ENCODE measurements around the gene TUG1.

The TUG1 gene

DNA sequence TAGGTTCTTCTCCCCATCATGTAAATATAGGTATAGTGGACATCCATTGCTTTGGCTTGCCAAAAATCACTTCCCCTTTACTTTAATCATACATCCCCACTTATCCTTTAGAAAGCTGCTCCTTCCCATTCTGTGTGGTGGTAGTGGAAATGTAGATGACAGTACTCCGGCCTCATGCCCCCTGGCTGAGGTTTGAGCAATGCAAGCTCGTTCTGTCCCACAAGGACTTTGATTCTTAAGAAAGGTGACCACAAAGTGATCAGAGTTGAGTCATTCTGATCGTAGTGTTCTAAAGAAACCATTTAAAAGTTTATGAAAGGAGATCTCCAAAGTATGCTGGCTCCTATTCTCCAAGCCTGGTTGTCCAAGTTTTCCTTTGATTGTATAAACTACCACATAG, 10.9 kb downstream of the TUG1 start:
- TF ChIP-seq TCF12 (IDR thresholded peaks at IDR 0.05; ENCODE audit: low read depth) (no peak), YY1 (IDR thresholded peaks at IDR 0.05; ENCODE audit: low read depth) (no peak), TEAD4 (IDR thresholded peaks at IDR 0.05) (no peak), FOXM1 (IDR thresholded peaks at IDR 0.05; ENCODE audit: borderline replicate concordance, low read depth) (no peak), RAD21 (IDR thresholded peaks at IDR 0.05; ENCODE audit: low read depth) (no peak), CREB1 (IDR thresholded peaks at IDR 0.05; ENCODE audit: low read depth) (no peak), EGR1 (IDR thresholded peaks at IDR 0.05) (no peak), CEBPB (IDR thresholded peaks at IDR 0.05) (no peak), TAF1 (IDR thresholded peaks at IDR 0.05; ENCODE audit: low read depth) (no peak)
- TF ChIP-seq, protein P1, sequence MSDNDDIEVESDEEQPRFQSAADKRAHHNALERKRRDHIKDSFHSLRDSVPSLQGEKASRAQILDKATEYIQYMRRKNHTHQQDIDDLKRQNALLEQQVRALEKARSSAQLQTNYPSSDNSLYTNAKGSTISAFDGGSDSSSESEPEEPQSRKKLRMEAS (IDR thresholded peaks at IDR 0.05) = no peak
- TF ChIP-seq, protein P2, sequence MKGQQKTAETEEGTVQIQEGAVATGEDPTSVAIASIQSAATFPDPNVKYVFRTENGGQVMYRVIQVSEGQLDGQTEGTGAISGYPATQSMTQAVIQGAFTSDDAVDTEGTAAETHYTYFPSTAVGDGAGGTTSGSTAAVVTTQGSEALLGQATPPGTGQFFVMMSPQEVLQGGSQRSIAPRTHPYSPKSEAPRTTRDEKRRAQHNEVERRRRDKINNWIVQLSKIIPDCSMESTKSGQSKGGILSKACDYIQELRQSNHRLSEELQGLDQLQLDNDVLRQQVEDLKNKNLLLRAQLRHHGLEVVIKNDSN (IDR thresholded peaks at IDR 0.05) = no peak

DNA sequence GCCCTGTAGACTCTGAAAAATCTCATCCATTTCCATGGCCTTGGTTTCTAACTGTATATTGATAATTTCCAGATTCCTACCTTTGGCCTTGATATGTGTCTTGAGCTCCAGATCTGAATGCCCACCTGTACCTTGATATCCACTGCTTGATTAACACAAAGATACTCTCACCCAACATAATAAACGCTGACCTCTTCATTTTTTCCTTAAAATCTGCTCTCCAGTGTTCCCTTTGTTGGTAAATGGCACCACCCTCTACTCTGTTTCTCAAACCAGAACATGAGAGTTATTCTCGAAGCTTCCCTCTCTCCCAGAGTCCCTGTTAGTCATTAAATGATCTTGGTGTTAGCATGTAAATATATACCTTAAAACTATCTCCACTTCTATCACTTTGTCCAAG, 13.4 kb downstream of the TUG1 start:
- TF ChIP-seq EGR1 (IDR thresholded peaks at IDR 0.05) = no peak
- TF ChIP-seq FOXM1 (IDR thresholded peaks at IDR 0.05; ENCODE audit: borderline replicate concordance, low read depth) = no peak
- TF ChIP-seq TCF12 (IDR thresholded peaks at IDR 0.05; ENCODE audit: low read depth) = no peak
- TF ChIP-seq YY1 (IDR thresholded peaks at IDR 0.05; ENCODE audit: low read depth) = no peak
- no peak for TF ChIP-seq CREB1 (IDR thresholded peaks at IDR 0.05; ENCODE audit: low read depth)
- TF ChIP-seq ZBTB7A (IDR thresholded peaks at IDR 0.05; ENCODE audit: low read depth) = no peak
- no peak for TF ChIP-seq CEBPB (IDR thresholded peaks at IDR 0.05)
- no peak for TF ChIP-seq NFIC (IDR thresholded peaks at IDR 0.05)
- TF ChIP-seq REST (IDR thresholded peaks at IDR 0.05; ENCODE audit: low read depth) = no peak
- no peak for TF ChIP-seq TAF1 (IDR thresholded peaks at IDR 0.05; ENCODE audit: low read depth)
- TF ChIP-seq, protein P2 (IDR thresholded peaks at IDR 0.05) = no peak

DNA sequence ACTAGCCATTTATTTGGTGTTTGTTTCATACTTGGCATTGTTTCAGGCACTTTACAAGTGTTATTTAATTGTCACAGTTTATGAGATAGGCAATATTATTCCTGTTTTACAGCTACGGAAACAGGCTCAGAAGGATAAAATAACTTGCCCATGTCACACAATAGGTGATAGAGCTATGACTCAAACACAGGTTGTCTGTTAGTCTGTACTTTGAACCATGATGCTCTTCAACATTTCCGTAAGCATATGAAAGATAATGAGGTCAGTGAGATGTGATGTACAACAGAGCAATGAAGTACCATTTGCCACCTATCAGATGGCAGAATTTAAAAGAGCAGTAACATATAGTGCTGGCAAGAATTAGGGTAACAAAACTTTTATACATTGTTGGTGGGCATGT, 15.3 kb downstream of the TUG1 start:
- no peak for TF ChIP-seq ZBTB7A (IDR thresholded peaks at IDR 0.05; ENCODE audit: low read depth)
- TF ChIP-seq NFIC (IDR thresholded peaks at IDR 0.05) = no peak
- no peak for TF ChIP-seq REST (IDR thresholded peaks at IDR 0.05; ENCODE audit: low read depth)
- TF ChIP-seq EP300 (IDR thresholded peaks at IDR 0.05; ENCODE audit: borderline replicate concordance) = no peak
- no peak for TF ChIP-seq CREB1 (IDR thresholded peaks at IDR 0.05; ENCODE audit: low read depth)
- TF ChIP-seq FOXM1 (IDR thresholded peaks at IDR 0.05; ENCODE audit: borderline replicate concordance, low read depth) = no peak
- no peak for TF ChIP-seq RAD21 (IDR thresholded peaks at IDR 0.05; ENCODE audit: low read depth)
- TF ChIP-seq YY1 (IDR thresholded peaks at IDR 0.05; ENCODE audit: low read depth) = no peak
- no peak for TF ChIP-seq TEAD4 (IDR thresholded peaks at IDR 0.05)
- TF ChIP-seq TCF12 (IDR thresholded peaks at IDR 0.05; ENCODE audit: low read depth) = no peak
- TF ChIP-seq TAF1 (IDR thresholded peaks at IDR 0.05; ENCODE audit: low read depth) = no peak
- TF ChIP-seq EGR1 (IDR thresholded peaks at IDR 0.05) = no peak
- TF ChIP-seq, protein P1 (IDR thresholded peaks at IDR 0.05) = no peak
- TF ChIP-seq, protein P2 (IDR thresholded peaks at IDR 0.05) = no peak
- no peak for TF ChIP-seq CEBPB (IDR thresholded peaks at IDR 0.05)

DNA sequence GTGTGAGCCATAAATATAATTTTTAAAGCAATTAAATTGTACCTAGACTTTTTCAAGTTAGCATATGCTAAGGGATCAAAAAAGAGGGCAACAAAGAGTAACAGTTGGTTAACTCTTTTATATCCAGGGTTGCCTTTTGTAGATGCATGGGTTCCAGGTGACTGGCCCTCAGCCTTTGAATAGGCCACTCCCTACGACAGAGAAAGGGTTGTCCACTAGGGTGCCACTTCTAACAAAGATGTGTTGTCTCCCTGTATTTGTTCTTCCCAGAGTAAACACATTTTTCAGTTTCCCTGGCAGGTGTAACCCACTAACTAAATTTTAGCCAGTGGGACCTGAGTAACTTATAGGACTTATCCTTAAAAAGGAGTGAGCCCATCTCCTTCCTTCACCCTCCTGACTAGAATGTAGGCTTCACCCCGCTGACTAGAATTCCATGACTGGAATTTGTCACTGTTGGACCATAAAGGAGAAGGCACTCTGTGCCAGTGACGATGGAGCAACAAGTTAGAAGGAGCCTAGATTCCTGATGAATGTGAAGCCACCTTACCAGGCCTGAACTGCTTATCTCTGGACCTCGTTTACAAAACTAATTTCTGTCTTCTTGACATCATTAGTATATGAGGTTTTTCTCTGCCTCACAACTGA, 16.6 kb downstream of the TUG1 start:
- TF ChIP-seq EP300 (IDR thresholded peaks at IDR 0.05; ENCODE audit: borderline replicate concordance) (no peak), FOXM1 (IDR thresholded peaks at IDR 0.05; ENCODE audit: borderline replicate concordance, low read depth) (no peak), REST (IDR thresholded peaks at IDR 0.05; ENCODE audit: low read depth) (no peak), NFIC (IDR thresholded peaks at IDR 0.05) (no peak), CEBPB (IDR thresholded peaks at IDR 0.05) (no peak), TEAD4 (IDR thresholded peaks at IDR 0.05) (no peak), ZBTB7A (IDR thresholded peaks at IDR 0.05; ENCODE audit: low read depth) (no peak), EGR1 (IDR thresholded peaks at IDR 0.05) (no peak), TAF1 (IDR thresholded peaks at IDR 0.05; ENCODE audit: low read depth) (no peak), YY1 (IDR thresholded peaks at IDR 0.05; ENCODE audit: low read depth) (no peak)

Data from Ishikawa (cell line).